HL-60 (cell line): ENCODE results near the gene ATF6.
"Not testable (repeated sequence)": the region's sequence is repeated elsewhere in the genome, so short reads cannot be mapped to it uniquely, and the experiment has no call there.

Experiments
- DNase-seq, 2 experiments: peaks; one replicate each; pipeline ENCODE4 v3.0.0-alpha.2; 2010 to 2020; ENCODE audit warnings: low read depth in 1 of 2, low spot score in 1 of 2
- H3K27ac ChIP-seq: fragments of 250-450 bp; sonication (Bioruptor Pico); replicated peaks from 2 replicates; pipeline ENCODE4 v1.5.1; 2020; ENCODE audit warnings: mild to moderate bottlenecking, moderate library complexity
- H3K27me3 ChIP-seq: fragments of 250-450 bp; sonication (Bioruptor Pico); 2 replicates; pipeline ENCODE4 v1.5.1; 2021; ENCODE audit warnings: mild to moderate bottlenecking, moderate library complexity; ENCODE audit not compliant: insufficient read depth, poor library complexity, severe bottlenecking
- H3K4me3 ChIP-seq: replicated peaks from 2 replicates; pipeline ENCODE4 v1.5.1; 2011; ENCODE audit warnings: mild to moderate bottlenecking, control low read depth, low read length; ENCODE audit not compliant: insufficient read depth
- CTCF ChIP-seq: IDR thresholded peaks from one replicate; pipeline ENCODE4 v1.5.1; 2011; ENCODE audit warnings: low read length, control low read depth, inconsistent platforms; ENCODE audit not compliant: insufficient read depth
- GABPA ChIP-seq: IDR thresholded peaks from 2 replicates; pipeline ENCODE4 v1.6.1; 2012; ENCODE audit warnings: low read depth
- POLR2AphosphoS5 ChIP-seq: IDR thresholded peaks from 2 replicates; pipeline ENCODE4 v1.6.1; 2012; ENCODE audit warnings: low read depth
- REST ChIP-seq: IDR thresholded peaks from 2 replicates; pipeline ENCODE4 v1.6.1; 2012; ENCODE audit warnings: low read depth; ENCODE audit not compliant: insufficient replicate concordance
- SPI1 ChIP-seq: IDR thresholded peaks from 2 replicates; pipeline ENCODE4 v1.6.1; 2012; ENCODE audit warnings: low read depth, mild to moderate bottlenecking, borderline replicate concordance

The ATF6 gene

GRCh38 chr1:161826478-161826877 is 60.4 kb downstream of the ATF6 start:
- no peaks in the 10 kb centered on the region for H3K27me3 ChIP-seq

GRCh38 chr1:161827786-161828185 is 61.7 kb downstream of the ATF6 start:
- Histone ChIP-seq H3K4me3 (no peak overlapping the region), H3K27me3 (no peaks in the 10 kb centered on the region), H3K27ac (no peak overlapping the region)
- no peak for DNase-seq
- TF ChIP-seq SPI1 = no peak
- TF ChIP-seq GABPA = no peak
- TF ChIP-seq POLR2AphosphoS5 = no peak
- TF ChIP-seq CTCF = no peak
- TF ChIP-seq REST = no peak

More at GRCh38 chr1:161826478-161826877, 60.4 kb downstream of the ATF6 start:
- no peak for DNase-seq
- Histone ChIP-seq H3K4me3 (no peak overlapping the region), H3K27ac (no peak overlapping the region)
- TF ChIP-seq SPI1 (peak; percentile 73), REST (no peak)

- not testable (repeated sequence) for H3K4me3 ChIP-seq, H3K27me3 ChIP-seq, DNase-seq, H3K27ac ChIP-seq
These were observed 66.3 kb downstream of the ATF6 start for GRCh38 chr1:161832299-161832907.

- TF ChIP-seq SPI1 = no peak
- TF ChIP-seq CTCF = no peak
These were observed 68.9 kb downstream of the ATF6 start for GRCh38 chr1:161834967-161835550.

GRCh38 chr1:161836018-161836417 is 69.9 kb downstream of the ATF6 start:
- H3K4me3 ChIP-seq = no peak overlapping the region
- no peak for TF ChIP-seq SPI1
- no peak for TF ChIP-seq POLR2AphosphoS5
- no peak for TF ChIP-seq REST
- TF ChIP-seq CTCF = no peak
- TF ChIP-seq GABPA = no peak
- H3K27me3 ChIP-seq = no peaks in the 10 kb centered on the region
- no peak for DNase-seq
- no peak overlapping the region for H3K27ac ChIP-seq

More at GRCh38 chr1:161834967-161835550, 68.9 kb downstream of the ATF6 start:
- no peak overlapping the region for H3K4me3 ChIP-seq
- H3K27ac ChIP-seq = no peak overlapping the region
- DNase-seq = no peak
- no peaks in the 10 kb centered on the region for H3K27me3 ChIP-seq
